GM18870 (cell line): Measurements from ENCODE around the gene SMTNL2.

Source experiments
- ATAC-seq: cut with Tn5 transposase; IDR thresholded peaks from one replicate; pipeline ENCODE4 v1.9.1; 2021; ENCODE audit warnings: moderate library complexity; ENCODE audit not compliant: unreplicated experiment

SMTNL2 gene

GRCh38 chr17:4584101-4584916 is at the start of gene SMTNL2:
SMTNL2 (plus strand) TSS chr17:4584529; CDS start chr17:4584606, 77 bp downstream.
- no peak for ATAC-seq

GRCh38 chr17:4534928-4535666 is 49.2 kb upstream of the SMTNL2 start:
- no peak for ATAC-seq

GRCh38 chr17:4535667-4536258 is 48.6 kb upstream of the SMTNL2 start:
- no peak for ATAC-seq

GRCh38 chr17:4536259-4536741 is 48.0 kb upstream of the SMTNL2 start:
- ATAC-seq, result no peak

- no peak for ATAC-seq
These were observed 47.5 kb upstream of the SMTNL2 start for GRCh38 chr17:4536742-4537411.

GRCh38 chr17:4537451-4538235 is 46.7 kb upstream of the SMTNL2 start:
- no peak for ATAC-seq

GRCh38 chr17:4538236-4539002 is 45.9 kb upstream of the SMTNL2 start:
- no peak for ATAC-seq

GRCh38 chr17:4539025-4539424 is 45.3 kb upstream of the SMTNL2 start:
- no peak for ATAC-seq

- no peak for ATAC-seq
These were observed 44.6 kb upstream of the SMTNL2 start for GRCh38 chr17:4539576-4540223.

GRCh38 chr17:4540224-4540651 is 44.1 kb upstream of the SMTNL2 start:
- ATAC-seq, result no peak

- ATAC-seq, result no peak
These were observed 43.5 kb upstream of the SMTNL2 start for GRCh38 chr17:4540687-4541327.

GRCh38 chr17:4541328-4542002 is 42.9 kb upstream of the SMTNL2 start:
- ATAC-seq, result no peak

GRCh38 chr17:4542003-4542725 is 42.2 kb upstream of the SMTNL2 start:
- ATAC-seq, result no peak

- ATAC-seq, result no peak
These were observed 41.6 kb upstream of the SMTNL2 start for GRCh38 chr17:4542726-4543191.

- ATAC-seq, result no peak
These were observed 40.7 kb upstream of the SMTNL2 start for GRCh38 chr17:4543557-4544026.

- no peak for ATAC-seq
These were observed 40.0 kb upstream of the SMTNL2 start for GRCh38 chr17:4544135-4544950.
